ENCODE data around the gene GPR35. TPM values are rescaled to one million over a fixed set of nuclear protein-coding genes. Genes with fewer than 3 reads are reported as not detected.

The GPR35 gene
- total RNA-seq (2022; extraction: Qiagen RNA extraction): 0.61 to 0.90 TPM (median 0.87 TPM) in 5 replicates

GRCh38 chr2:240624950-240625621 is at the start of gene GPR35:
GPR35 (plus strand) TSS chr2:240625480; CDS start chr2:240629953, 4,473 bp downstream.

GRCh38 chr2:240586198-240586918 is 38.9 kb upstream of the GPR35 start, which contains the start of gene CAPN10:
CAPN10 (plus strand) TSS chr2:240586734; CDS start chr2:240586912, 178 bp downstream.

Other genes with a start within 250 kb of the GPR35 start
- gene GPC1, start 189.8 kb upstream of the GPR35 start, total RNA-seq (2022; extraction: Qiagen RNA extraction): 201 to 246 TPM (median 231 TPM) in 5 replicates
- 8.1 to 10.4 TPM (median 9.8 TPM) in 5 replicates for gene ANKMY1, start 67.5 kb upstream of the GPR35 start, total RNA-seq (2022; extraction: Qiagen RNA extraction)
- gene DUSP28, start 65.1 kb upstream of the GPR35 start, total RNA-seq (2022; extraction: Qiagen RNA extraction): 3.7 to 9.5 TPM (median 7.9 TPM) in 5 replicates
- 45.7 to 65.6 TPM (median 63.6 TPM) in 5 replicates for gene RNPEPL1, start 57.0 kb upstream of the GPR35 start, total RNA-seq (2022; extraction: Qiagen RNA extraction)
- gene CAPN10, start 38.7 kb upstream of the GPR35 start, total RNA-seq (2022; extraction: Qiagen RNA extraction): 17.2 to 25.4 TPM (median 23.0 TPM) in 5 replicates
- gene AQP12B, start 57.4 kb downstream of the GPR35 start, total RNA-seq (2022; extraction: Qiagen RNA extraction): not detected in 5 replicates
- gene AQP12A, start 66.4 kb downstream of the GPR35 start, total RNA-seq (2022; extraction: Qiagen RNA extraction): not detected in 5 replicates
- 0.74 to 1.4 TPM (median 0.84 TPM) in 5 replicates for gene KIF1A, start 194.7 kb downstream of the GPR35 start, total RNA-seq (2022; extraction: Qiagen RNA extraction)
- not detected in 5 replicates for gene AGXT, start 243.3 kb downstream of the GPR35 start, total RNA-seq (2022; extraction: Qiagen RNA extraction)